ENCODE data around the gene AHI1.

DNA sequence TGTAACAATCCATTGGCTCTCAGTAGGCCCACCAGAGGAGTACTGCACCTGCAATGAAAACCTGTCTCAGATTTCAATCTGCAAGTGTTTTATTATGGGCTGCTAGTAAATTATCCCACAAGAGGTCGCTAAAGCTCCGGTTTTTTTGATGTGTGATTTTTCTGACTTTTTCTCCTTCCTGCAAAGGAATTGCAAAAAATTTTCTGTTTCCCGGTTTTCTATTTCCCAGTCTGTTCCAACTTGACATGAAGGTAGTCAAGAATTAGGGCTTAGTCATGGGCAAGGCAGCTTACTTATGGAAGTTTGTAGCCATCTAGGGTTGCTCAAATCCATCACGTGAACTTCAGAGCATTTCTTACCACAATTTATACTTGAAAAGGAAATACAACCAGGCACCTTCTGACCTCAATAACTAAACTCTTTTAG, 38.5 kb upstream of the AHI1 start:
- TF ChIP-seq, protein P1, sequence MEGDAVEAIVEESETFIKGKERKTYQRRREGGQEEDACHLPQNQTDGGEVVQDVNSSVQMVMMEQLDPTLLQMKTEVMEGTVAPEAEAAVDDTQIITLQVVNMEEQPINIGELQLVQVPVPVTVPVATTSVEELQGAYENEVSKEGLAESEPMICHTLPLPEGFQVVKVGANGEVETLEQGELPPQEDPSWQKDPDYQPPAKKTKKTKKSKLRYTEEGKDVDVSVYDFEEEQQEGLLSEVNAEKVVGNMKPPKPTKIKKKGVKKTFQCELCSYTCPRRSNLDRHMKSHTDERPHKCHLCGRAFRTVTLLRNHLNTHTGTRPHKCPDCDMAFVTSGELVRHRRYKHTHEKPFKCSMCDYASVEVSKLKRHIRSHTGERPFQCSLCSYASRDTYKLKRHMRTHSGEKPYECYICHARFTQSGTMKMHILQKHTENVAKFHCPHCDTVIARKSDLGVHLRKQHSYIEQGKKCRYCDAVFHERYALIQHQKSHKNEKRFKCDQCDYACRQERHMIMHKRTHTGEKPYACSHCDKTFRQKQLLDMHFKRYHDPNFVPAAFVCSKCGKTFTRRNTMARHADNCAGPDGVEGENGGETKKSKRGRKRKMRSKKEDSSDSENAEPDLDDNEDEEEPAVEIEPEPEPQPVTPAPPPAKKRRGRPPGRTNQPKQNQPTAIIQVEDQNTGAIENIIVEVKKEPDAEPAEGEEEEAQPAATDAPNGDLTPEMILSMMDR (IDR thresholded peaks at IDR 0.05; ENCODE audit: low read depth, low read length): peak; percentile 73
- TF ChIP-seq EZH2phosphoT487 (IDR thresholded peaks at IDR 0.05; ENCODE audit: low read depth): no peak

All from OCI-LY3 (cell line).